Large intestine (tissue), 3 donors: ENCODE measurements around the gene LHFPL3. TPM values are rescaled to one million over a fixed set of nuclear protein-coding genes. Genes with fewer than 3 reads are reported as not detected.

Experiments used
- DNase-seq, 2 donors: peaks; one replicate each; pipeline versions ENCODE4 v3.0.0 to v3.0.0-alpha.2; 2013
- H3K27ac ChIP-seq: one replicate; pipeline ENCODE4 v1.5.1; 2013; ENCODE audit warnings: low read length
- H3K27me3 ChIP-seq: 2 replicates; pipeline ENCODE4 v1.6.1; 2013; ENCODE audit warnings: low read length; ENCODE audit not compliant: control insufficient read depth, insufficient read depth
- H3K36me3 ChIP-seq: 2 replicates; pipeline ENCODE4 v1.6.1; 2013; ENCODE audit warnings: low read length; ENCODE audit not compliant: control insufficient read depth, insufficient read depth
- H3K4me1 ChIP-seq: one replicate; pipeline ENCODE4 v1.6.1; 2013; ENCODE audit warnings: low read length; ENCODE audit not compliant: control insufficient read depth, insufficient read depth
- H3K4me3 ChIP-seq: one replicate; pipeline ENCODE4 v1.5.1; 2013; ENCODE audit warnings: low read length
- H3K9me3 ChIP-seq: one replicate; pipeline ENCODE4 v1.6.1; 2013; ENCODE audit warnings: mild to moderate bottlenecking, low read depth, low read length, moderate library complexity; ENCODE audit not compliant: control insufficient read depth
- WGBS: methylation state at CpG from one replicate; pipeline ENCODE4 v1.1.5; 2013; ENCODE audit warnings: low lambda C conversion rate; ENCODE audit not compliant: insufficient coverage; 5-methylcytosine and 5-hydroxymethylcytosine counted together
- polyA plus RNA-seq: library from polyadenylated mRNA; unstranded; fragments of 120-200 nt; gene quantifications from one replicate; pipeline ENCODE4 v1.2.1, GENCODE V29; 2013

Gene LHFPL3
- polyA plus RNA-seq, 1 donor: 8.4 TPM

GRCh38 chr7:104873401-104873800, 545.0 kb downstream of the LHFPL3 start:
- Histone ChIP-seq H3K36me3 (peaks cover 8% of the 10 kb centered on the region), H3K27ac (no peak overlapping the region), H3K4me3 (no peak overlapping the region), H3K9me3 (no peaks in the 10 kb centered on the region), H3K27me3 (no peaks in the 10 kb centered on the region), H3K4me1 (no peaks in the 10 kb centered on the region)
- 73% methylated on average over 2 of the region's 10 CpGs for WGBS
- no peak for DNase-seq

- Histone ChIP-seq H3K27ac (no peak overlapping the region), H3K27me3 (no peaks in the 10 kb centered on the region), H3K36me3 (peaks cover 10% of the 10 kb centered on the region), H3K4me3 (no peak overlapping the region), H3K4me1 (peaks cover 7% of the 10 kb centered on the region), H3K9me3 (peaks cover 5% of the 10 kb centered on the region)
- no peak for DNase-seq
- WGBS: 100% methylated on average over 2 of the region's 3 CpGs
Observed at GRCh38 chr7:104878577-104878976, 550.2 kb downstream of the LHFPL3 start.

GRCh38 chr7:104883248-104883717, 554.9 kb downstream of the LHFPL3 start:
- Histone ChIP-seq H3K27me3 (no peaks in the 10 kb centered on the region), H3K27ac (peak overlapping the region; percentile 9), H3K36me3 (peaks cover 24% of the 10 kb centered on the region), H3K4me1 (peaks cover 17% of the 10 kb centered on the region), H3K4me3 (no peak overlapping the region), H3K9me3 (peaks cover 5% of the 10 kb centered on the region)
- 83% methylated on average over 1 of the region's 6 CpGs for WGBS
- no peak for DNase-seq

- peak overlapping the region; percentile 12 for H3K4me3 ChIP-seq
- peak overlapping the region; percentile 89 for H3K27ac ChIP-seq
- no peaks in the 10 kb centered on the region for H3K27me3 ChIP-seq
- H3K4me1 ChIP-seq: peaks cover 17% of the 10 kb centered on the region
- DNase-seq: peak; percentile 98 to 99
- no CpG with 5 or more reads among the region's 17 CpGs for WGBS
- peaks cover 27% of the 10 kb centered on the region for H3K36me3 ChIP-seq
- H3K9me3 ChIP-seq: peaks cover 5% of the 10 kb centered on the region
Observed at GRCh38 chr7:104883718-104884452, 555.5 kb downstream of the LHFPL3 start.

GRCh38 chr7:104886651-104887050, 558.2 kb downstream of the LHFPL3 start:
- H3K36me3 ChIP-seq: peaks cover 36% of the 10 kb centered on the region
- H3K9me3 ChIP-seq: no peaks in the 10 kb centered on the region
- no peak overlapping the region for H3K27ac ChIP-seq
- H3K4me3 ChIP-seq: no peak overlapping the region
- no peak for DNase-seq
- H3K27me3 ChIP-seq: no peaks in the 10 kb centered on the region
- peaks cover 17% of the 10 kb centered on the region for H3K4me1 ChIP-seq
- no CpG with 5 or more reads among the region's 4 CpGs for WGBS

GRCh38 chr7:104890216-104890615, 561.8 kb downstream of the LHFPL3 start:
- no peaks in the 10 kb centered on the region for H3K27me3 ChIP-seq
- peaks cover 4% of the 10 kb centered on the region for H3K4me1 ChIP-seq
- no peak overlapping the region for H3K4me3 ChIP-seq
- DNase-seq: no peak
- no peak overlapping the region for H3K27ac ChIP-seq
- no peaks in the 10 kb centered on the region for H3K9me3 ChIP-seq
- no CpG with 5 or more reads among the region's 5 CpGs for WGBS
- H3K36me3 ChIP-seq: peaks cover 40% of the 10 kb centered on the region

- no peaks in the 10 kb centered on the region for H3K27me3 ChIP-seq
- H3K4me3 ChIP-seq: no peak overlapping the region
- H3K36me3 ChIP-seq: peaks cover 39% of the 10 kb centered on the region
- no peak for DNase-seq
- no peaks in the 10 kb centered on the region for H3K9me3 ChIP-seq
- no peak overlapping the region for H3K27ac ChIP-seq
- H3K4me1 ChIP-seq: peaks cover 9% of the 10 kb centered on the region
Observed at GRCh38 chr7:104891949-104892348, 563.5 kb downstream of the LHFPL3 start.

GRCh38 chr7:104894314-104894713, 565.9 kb downstream of the LHFPL3 start:
- peak overlapping the region; percentile 57 for H3K27ac ChIP-seq
- no CpG with 5 or more reads among the region's 1 CpG for WGBS

GRCh38 chr7:104894726-104895521, 566.5 kb downstream of the LHFPL3 start:
- Histone ChIP-seq H3K27me3 (no peaks in the 10 kb centered on the region), H3K27ac (peak overlapping the region; percentile 57), H3K9me3 (no peaks in the 10 kb centered on the region), H3K4me3 (no peak overlapping the region), H3K4me1 (peaks cover 9% of the 10 kb centered on the region), H3K36me3 (peaks cover 30% of the 10 kb centered on the region)
- DNase-seq: peak; percentile 16 to 73
- 43% methylated on average over 1 of the region's 3 CpGs for WGBS

More at GRCh38 chr7:104894314-104894713, 565.9 kb downstream of the LHFPL3 start:
- Histone ChIP-seq H3K4me1 (peaks cover 9% of the 10 kb centered on the region), H3K4me3 (no peak overlapping the region), H3K27me3 (no peaks in the 10 kb centered on the region), H3K36me3 (peaks cover 31% of the 10 kb centered on the region), H3K9me3 (no peaks in the 10 kb centered on the region)
- peak in 1 of 2 donors; percentile 52 for DNase-seq

GRCh38 chr7:104895522-104896236, 567.3 kb downstream of the LHFPL3 start:
- Histone ChIP-seq H3K27me3 (no peaks in the 10 kb centered on the region), H3K4me1 (peaks cover 9% of the 10 kb centered on the region), H3K27ac (peak overlapping the region; percentile 57), H3K4me3 (no peak overlapping the region), H3K36me3 (peaks cover 23% of the 10 kb centered on the region), H3K9me3 (no peaks in the 10 kb centered on the region)
- 100% methylated on average over 1 of the region's 10 CpGs for WGBS
- DNase-seq: no peak
